H9 (cell line): ENCODE results near the gene CDH18. TPM values are rescaled to one million over a fixed set of nuclear protein-coding genes. Genes with fewer than 3 reads are reported as not detected.

Source experiments
- DNase-seq: peaks from one replicate; pipeline ENCODE4 v3.0.0-alpha.2; 2017
- H2AFZ ChIP-seq: one replicate; pipeline ENCODE4 v1.6.1; 2013; ENCODE audit warnings: mild to moderate bottlenecking, low read length, control low read depth, moderate library complexity
- H2AK5ac ChIP-seq: 2 replicates; pipeline ENCODE4 v1.6.1; 2013; ENCODE audit warnings: low read length, control low read depth, mixed read lengths; ENCODE audit not compliant: insufficient read length
- H2BK120ac ChIP-seq: one replicate; pipeline ENCODE4 v1.6.1; 2013; ENCODE audit warnings: low read depth, mild to moderate bottlenecking, low read length, control low read depth, inconsistent platforms; ENCODE audit not compliant: poor library complexity, severe bottlenecking
- H2BK12ac ChIP-seq: 2 replicates; pipeline ENCODE4 v1.6.1; 2013; ENCODE audit warnings: low read length, control low read depth, mixed read lengths, low read depth; ENCODE audit not compliant: insufficient read length
- H2BK15ac ChIP-seq: 2 replicates; pipeline ENCODE4 v1.6.1; 2013; ENCODE audit warnings: low read depth, low read length, control low read depth
- H2BK20ac ChIP-seq: one replicate; pipeline ENCODE4 v1.6.1; 2013; ENCODE audit warnings: low read depth, mild to moderate bottlenecking, low read length, control low read depth, inconsistent platforms; ENCODE audit not compliant: poor library complexity, severe bottlenecking
- H2BK5ac ChIP-seq: 2 replicates; pipeline ENCODE4 v1.6.1; 2013; ENCODE audit warnings: low read length, control low read depth, mixed read lengths; ENCODE audit not compliant: insufficient read length
- H3K14ac ChIP-seq: 2 replicates; pipeline ENCODE4 v1.6.1; 2013; ENCODE audit warnings: low read length, control low read depth; ENCODE audit not compliant: insufficient read depth
- H3K18ac ChIP-seq: 2 replicates; pipeline ENCODE4 v1.6.1; 2013; ENCODE audit warnings: low read depth, mild to moderate bottlenecking, mixed read lengths, low read length, control low read depth; ENCODE audit not compliant: insufficient read length
- H3K23ac ChIP-seq: 2 replicates; pipeline ENCODE4 v1.6.1; 2013; ENCODE audit warnings: low read length, control low read depth, mixed read lengths, low read depth; ENCODE audit not compliant: insufficient read length
- H3K23me2 ChIP-seq: 2 replicates; pipeline ENCODE4 v1.6.1; 2013; ENCODE audit warnings: low read depth, mild to moderate bottlenecking, mixed read lengths, low read length, control low read depth; ENCODE audit not compliant: insufficient read length, poor library complexity, severe bottlenecking
- H3K27ac ChIP-seq: 2 replicates; pipeline ENCODE4 v1.5.1; 2013; ENCODE audit warnings: low read length, control low read depth, mixed read lengths, low read depth; ENCODE audit not compliant: insufficient read length
- H3K27me3 ChIP-seq: 2 replicates; pipeline ENCODE4 v1.6.1; 2013; ENCODE audit warnings: low read length, control low read depth, inconsistent platforms; ENCODE audit not compliant: insufficient read depth
- H3K4ac ChIP-seq: 2 replicates; pipeline ENCODE4 v1.6.1; 2013; ENCODE audit warnings: low read depth, mild to moderate bottlenecking, control low read depth, inconsistent platforms, low read length, moderate library complexity
- H3K4me1 ChIP-seq: 2 replicates; pipeline ENCODE4 v1.6.1; 2013; ENCODE audit warnings: low read length, control low read depth, inconsistent platforms; ENCODE audit not compliant: insufficient read depth
- H3K4me2 ChIP-seq: 2 replicates; pipeline ENCODE4 v1.6.1; 2013; ENCODE audit warnings: low read length, control low read depth, mixed read lengths; ENCODE audit not compliant: insufficient read length, insufficient read depth
- H3K56ac ChIP-seq: 2 replicates; pipeline ENCODE4 v1.6.1; 2013; ENCODE audit warnings: low read depth, mild to moderate bottlenecking, mixed read lengths, low read length, control low read depth; ENCODE audit not compliant: insufficient read length
- H3K79me1 ChIP-seq: 2 replicates; pipeline ENCODE4 v1.6.1; 2013; ENCODE audit warnings: low read depth, mild to moderate bottlenecking, moderate library complexity, low read length, control low read depth, inconsistent platforms; ENCODE audit not compliant: insufficient read depth, poor library complexity, severe bottlenecking
- H3K79me2 ChIP-seq: 2 replicates; pipeline ENCODE4 v1.6.1; 2013; ENCODE audit warnings: low read length, control low read depth, inconsistent platforms; ENCODE audit not compliant: insufficient read depth
- H3K9ac ChIP-seq: 2 replicates; pipeline ENCODE4 v1.6.1; 2013; ENCODE audit warnings: low read length, control low read depth, mixed read lengths; ENCODE audit not compliant: insufficient read length; ENCODE audit errors: extremely low read depth
- H3K9me3 ChIP-seq: one replicate; pipeline ENCODE4 v1.6.1; 2013; ENCODE audit warnings: low read depth, low read length, inconsistent platforms; ENCODE audit not compliant: control insufficient read depth
- H3T11ph ChIP-seq: one replicate; pipeline ENCODE4 v1.6.1; 2013; ENCODE audit warnings: mild to moderate bottlenecking, low read length, control low read depth, inconsistent platforms
- H4K20me1 ChIP-seq: one replicate; pipeline ENCODE4 v1.6.1; 2013; ENCODE audit not compliant: control insufficient read depth, insufficient read length, insufficient read depth
- H4K5ac ChIP-seq: 2 replicates; pipeline ENCODE4 v1.6.1; 2013; ENCODE audit warnings: low read depth, mild to moderate bottlenecking, mixed read lengths, low read length, control low read depth; ENCODE audit not compliant: insufficient read length
- H4K8ac ChIP-seq: replicated peaks from 2 replicates; pipeline ENCODE4 v1.6.1; 2013; ENCODE audit warnings: low read length, control low read depth, mixed read lengths, low read depth; ENCODE audit not compliant: insufficient read length
- H4K91ac ChIP-seq: 2 replicates; pipeline ENCODE4 v1.6.1; 2013; ENCODE audit warnings: low read depth, mild to moderate bottlenecking, moderate library complexity, mixed read lengths, low read length, control low read depth; ENCODE audit not compliant: insufficient read length
- H3K27ac Mint-ChIP-seq, 3 experiments: 2 replicates in 2 of 3; 3 replicates in 1 of 3; pipeline ENCODE4 v1.8.0; 2020 to 2021; ENCODE audit warnings: mixed read lengths in 3 of 3, mild to moderate bottlenecking in 1 of 3, moderate library complexity in 1 of 3
- H3K27me3 Mint-ChIP-seq: 2 replicates; pipeline ENCODE4 v1.8.0; 2021; ENCODE audit warnings: low read depth, mild to moderate bottlenecking, moderate library complexity, mixed read lengths
- H3K36me3 Mint-ChIP-seq, 3 experiments: 2 replicates in 2 of 3; 3 replicates in 1 of 3; pipeline ENCODE4 v1.8.0; 2020 to 2021; ENCODE audit warnings: low read depth in 3 of 3, mixed read lengths in 3 of 3; ENCODE audit not compliant: insufficient read depth in 1 of 3
- H3K4me1 Mint-ChIP-seq, 2 experiments: 2 replicates each; pipeline ENCODE4 v1.8.0; 2020; ENCODE audit warnings: mixed read lengths in 2 of 2
- H3K4me3 Mint-ChIP-seq, 2 experiments: 2 replicates in 1 of 2; 3 replicates in 1 of 2; pipeline ENCODE4 v1.8.0; 2020 to 2021; ENCODE audit warnings: mild to moderate bottlenecking in 2 of 2, mixed read lengths in 2 of 2, moderate library complexity in 1 of 2
- H3K9me3 Mint-ChIP-seq, 2 experiments: 2 replicates in 1 of 2; 3 replicates in 1 of 2; pipeline ENCODE4 v1.8.0; 2020; ENCODE audit warnings: mild to moderate bottlenecking in 2 of 2, mixed read lengths in 2 of 2, moderate library complexity in 1 of 2
- WGBS: extraction: QIAGEN DNeasy Blood & Tissue Kit; methylation state at CpG from one replicate; pipeline ENCODE4 v1.1.7; 2013; ENCODE audit warnings: missing lambda C conversion rate, low lambda C conversion rate, mixed read lengths; ENCODE audit not compliant: insufficient read length; ENCODE audit errors: extremely low coverage; 5-methylcytosine and 5-hydroxymethylcytosine counted together
- total RNA-seq: library from RNA; stranded (reverse); gene quantifications from 2 replicates; pipeline ENCODE4 v1.2.1, GENCODE V29; 2021
- TF ChIP-seq, protein P1 (sequence below): fragments of 200-600 bp; sonication (generic); conservative IDR thresholded peaks from 3 replicates; pipeline ENCODE4 v1.8.0; 2021; ENCODE audit warnings: antibody characterized with exemption, mild to moderate bottlenecking

Gene CDH18
- total RNA-seq, 1 experiment from 2014 or later, result not detected

DNA sequence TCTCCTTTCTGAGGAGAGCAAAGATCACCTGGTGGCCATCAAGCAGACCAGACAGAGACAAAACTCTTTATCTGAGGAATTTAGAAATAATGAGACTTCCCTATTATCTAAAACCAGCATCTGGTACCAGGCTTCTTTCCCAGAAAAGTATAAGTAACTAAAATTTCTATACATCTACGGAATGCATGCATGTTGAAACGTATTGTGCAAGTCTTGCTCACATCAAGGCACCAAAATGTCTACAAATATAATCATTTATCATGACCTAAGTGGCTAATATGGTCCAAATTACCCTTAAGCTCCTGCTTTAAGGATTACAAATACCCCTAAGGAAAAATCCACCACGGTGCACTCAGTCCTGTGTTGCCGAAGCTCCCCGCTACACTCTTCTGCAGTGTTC, 286.3 kb downstream of the CDH18 start:
- no peak overlapping the region for H4K91ac ChIP-seq
- no peak for DNase-seq
- H3K4ac ChIP-seq, result no peak overlapping the region
- H2BK120ac ChIP-seq, result no peak overlapping the region
- no peaks in the 10 kb centered on the region for H3K27me3 ChIP-seq
- H4K5ac ChIP-seq, result no peak overlapping the region
- peaks cover 22 to 28% of the 10 kb centered on the region in 2 experiments for H3K9me3 Mint-ChIP-seq
- H3K4me2 ChIP-seq, result no peak overlapping the region
- H3K27ac Mint-ChIP-seq, result no peak overlapping the region
- no peak overlapping the region for H2BK12ac ChIP-seq
- no peak overlapping the region for H3K56ac ChIP-seq
- H3K36me3 Mint-ChIP-seq, result peaks cover 4 to 24% (median 14%) of the 10 kb centered on the region in 3 experiments; a peak in 6 of 7 replicates
- H3K4me1 Mint-ChIP-seq, result no peaks in the 10 kb centered on the region
- no peak overlapping the region for H3K18ac ChIP-seq
- H3K9ac ChIP-seq, result no peak overlapping the region
- H4K20me1 ChIP-seq, result no peaks in the 10 kb centered on the region
- TF ChIP-seq, protein P1, sequence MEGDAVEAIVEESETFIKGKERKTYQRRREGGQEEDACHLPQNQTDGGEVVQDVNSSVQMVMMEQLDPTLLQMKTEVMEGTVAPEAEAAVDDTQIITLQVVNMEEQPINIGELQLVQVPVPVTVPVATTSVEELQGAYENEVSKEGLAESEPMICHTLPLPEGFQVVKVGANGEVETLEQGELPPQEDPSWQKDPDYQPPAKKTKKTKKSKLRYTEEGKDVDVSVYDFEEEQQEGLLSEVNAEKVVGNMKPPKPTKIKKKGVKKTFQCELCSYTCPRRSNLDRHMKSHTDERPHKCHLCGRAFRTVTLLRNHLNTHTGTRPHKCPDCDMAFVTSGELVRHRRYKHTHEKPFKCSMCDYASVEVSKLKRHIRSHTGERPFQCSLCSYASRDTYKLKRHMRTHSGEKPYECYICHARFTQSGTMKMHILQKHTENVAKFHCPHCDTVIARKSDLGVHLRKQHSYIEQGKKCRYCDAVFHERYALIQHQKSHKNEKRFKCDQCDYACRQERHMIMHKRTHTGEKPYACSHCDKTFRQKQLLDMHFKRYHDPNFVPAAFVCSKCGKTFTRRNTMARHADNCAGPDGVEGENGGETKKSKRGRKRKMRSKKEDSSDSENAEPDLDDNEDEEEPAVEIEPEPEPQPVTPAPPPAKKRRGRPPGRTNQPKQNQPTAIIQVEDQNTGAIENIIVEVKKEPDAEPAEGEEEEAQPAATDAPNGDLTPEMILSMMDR, result no peak
- H3K9me3 ChIP-seq, result no peaks in the 10 kb centered on the region
- no peaks in the 10 kb centered on the region for H3K79me1 ChIP-seq
- no peak overlapping the region for H3K27ac ChIP-seq
- no peak overlapping the region for H2BK15ac ChIP-seq
- WGBS, result no CpG with 5 or more reads among the region's 5 CpGs
- no peak overlapping the region for H2BK5ac ChIP-seq
- no peak overlapping the region for H2BK20ac ChIP-seq
- no peak overlapping the region for H3K23ac ChIP-seq
- no peak overlapping the region for H3K4me3 Mint-ChIP-seq
- H3T11ph ChIP-seq, result no peak overlapping the region
- no peaks in the 10 kb centered on the region for H3K27me3 Mint-ChIP-seq
- H2AK5ac ChIP-seq, result no peak overlapping the region
- H3K79me2 ChIP-seq, result no peaks in the 10 kb centered on the region
- H3K23me2 ChIP-seq, result no peaks in the 10 kb centered on the region
- H3K14ac ChIP-seq, result no peak overlapping the region
- H4K8ac ChIP-seq, result no peak overlapping the region
- H3K4me1 ChIP-seq, result no peaks in the 10 kb centered on the region
- no peak overlapping the region for H2AFZ ChIP-seq
